Midbrain (tissue), 1 donor: Measurements from ENCODE around the gene CTSL.
"Not testable (repeated sequence)": the region's sequence is repeated elsewhere in the genome, so short reads cannot be mapped to it uniquely, and the experiment has no call there.

ENCODE experiments used
- DNase-seq: peaks from one replicate; lab custom pipeline; 2025; lab: John Stamatoyannopoulos, UW

CTSL gene

GRCh38 chr9:87722393-87723088 is 3.4 kb upstream of the CTSL start:
- DNase-seq: peak; percentile 12

GRCh38 chr9:87725356-87725899 is 491 bp upstream of the CTSL start:
- DNase-seq: peak; percentile 62

GRCh38 chr9:87729246-87729645 is 3.3 kb downstream of the CTSL start:
- no peak for DNase-seq

- DNase-seq: no peak
These were observed 5.4 kb downstream of the CTSL start for GRCh38 chr9:87731321-87731720.

- DNase-seq: no peak
These were observed 6.4 kb downstream of the CTSL start for GRCh38 chr9:87732344-87732743.

- DNase-seq: no peak
These were observed 6.8 kb downstream of the CTSL start for GRCh38 chr9:87732756-87733155.

- DNase-seq: no peak
These were observed 7.5 kb downstream of the CTSL start for GRCh38 chr9:87733273-87734052.

GRCh38 chr9:87734106-87734505 is 8.2 kb downstream of the CTSL start:
- no peak for DNase-seq

GRCh38 chr9:87739546-87739945 is 13.6 kb downstream of the CTSL start:
- no peak for DNase-seq

- no peak for DNase-seq
These were observed 14.3 kb downstream of the CTSL start for GRCh38 chr9:87740209-87740608.

- DNase-seq: no peak
These were observed 15.4 kb downstream of the CTSL start for GRCh38 chr9:87741326-87741725.

GRCh38 chr9:87741891-87742290 is 16.0 kb downstream of the CTSL start:
- no peak for DNase-seq

- DNase-seq: no peak
These were observed 17.0 kb downstream of the CTSL start for GRCh38 chr9:87742813-87743428.

GRCh38 chr9:87744247-87744646 is 18.3 kb downstream of the CTSL start:
- not testable (repeated sequence) for DNase-seq

- DNase-seq: no peak
These were observed 20.3 kb downstream of the CTSL start for GRCh38 chr9:87746186-87746585.

GRCh38 chr9:87748881-87749280 is 23.0 kb downstream of the CTSL start:
- DNase-seq: no peak

- no peak for DNase-seq
These were observed 23.6 kb downstream of the CTSL start for GRCh38 chr9:87749335-87750035.

- DNase-seq: no peak
These were observed 24.8 kb downstream of the CTSL start for GRCh38 chr9:87750726-87751125.

GRCh38 chr9:87751423-87751822 is 25.5 kb downstream of the CTSL start:
- DNase-seq: no peak

GRCh38 chr9:87751868-87752267 is 25.9 kb downstream of the CTSL start:
- DNase-seq: no peak

GRCh38 chr9:87753313-87753712 is 27.4 kb downstream of the CTSL start:
- DNase-seq: no peak

- DNase-seq: not testable (repeated sequence)
These were observed 32.4 kb downstream of the CTSL start for GRCh38 chr9:87758330-87758729.
